Pericardium fibroblast (primary cell): ENCODE measurements around the gene TTLL9. TPM values are rescaled to one million over a fixed set of nuclear protein-coding genes. Genes with fewer than 3 reads are reported as not detected.

Source experiments
- total RNA-seq: library from RNA; depleted of rRNA; stranded (reverse); fragments of >200 nt; gene quantifications from 2 replicates; pipeline ENCODE4 v1.2.3, GENCODE V29; 2015

The TTLL9 gene, protein sequence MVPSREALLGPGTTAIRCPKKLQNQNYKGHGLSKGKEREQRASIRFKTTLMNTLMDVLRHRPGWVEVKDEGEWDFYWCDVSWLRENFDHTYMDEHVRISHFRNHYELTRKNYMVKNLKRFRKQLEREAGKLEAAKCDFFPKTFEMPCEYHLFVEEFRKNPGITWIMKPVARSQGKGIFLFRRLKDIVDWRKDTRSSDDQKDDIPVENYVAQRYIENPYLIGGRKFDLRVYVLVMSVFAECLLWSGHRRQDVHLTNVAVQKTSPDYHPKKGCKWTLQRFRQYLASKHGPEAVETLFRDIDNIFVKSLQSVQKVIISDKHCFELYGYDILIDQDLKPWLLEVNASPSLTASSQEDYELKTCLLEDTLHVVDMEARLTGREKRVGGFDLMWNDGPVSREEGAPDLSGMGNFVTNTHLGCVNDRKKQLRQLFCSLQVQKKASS
- total RNA-seq = not detected in 2 replicates

DNA sequence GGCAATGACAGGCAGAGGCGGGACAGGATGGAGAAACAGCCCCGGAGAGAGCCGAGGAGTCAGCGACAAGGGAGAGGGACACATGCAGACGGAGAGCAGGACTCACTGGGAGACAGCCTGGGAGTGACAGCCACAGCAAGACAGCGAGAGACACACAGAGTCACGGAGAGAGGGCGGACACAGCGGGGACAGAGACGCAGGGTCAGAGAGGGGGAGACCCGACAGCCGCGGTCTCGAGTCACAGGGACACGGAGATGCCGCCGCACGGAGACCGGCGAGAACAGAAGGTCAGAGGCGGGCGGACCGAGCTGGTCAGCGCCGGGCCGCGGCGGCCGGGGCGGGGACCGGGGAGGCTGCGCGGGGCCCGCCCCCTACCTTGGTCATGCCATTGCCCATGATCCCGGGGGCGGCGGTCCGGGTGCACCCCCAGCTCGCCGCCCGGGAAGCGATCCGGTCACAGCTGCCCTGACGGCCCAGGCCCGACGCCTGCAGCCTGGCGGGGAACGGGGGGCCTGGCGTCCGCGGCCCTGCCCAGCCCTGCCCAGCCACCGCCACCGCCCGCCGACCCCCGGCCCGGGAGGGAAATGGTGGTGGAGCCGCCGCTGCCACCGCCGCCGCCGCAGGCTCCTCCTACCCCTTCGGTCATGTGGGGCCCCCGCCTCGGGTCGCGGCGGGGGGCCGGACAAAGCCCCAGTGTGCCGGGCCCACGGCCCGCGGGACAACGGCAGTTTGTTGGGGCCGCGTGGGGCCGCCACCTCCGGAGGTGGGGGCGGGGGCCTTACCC is at the start of gene TTLL9, which contains the start of gene DUSP15:
TTLL9 (plus strand) TSS at position 693 of the 784 bp plus-strand sequence. CDS start 493 bp downstream, outside the sequence.
DUSP15 (minus strand) TSS at position 586 of the 784 bp plus-strand sequence; CDS start at position 396, 190 bp downstream.

DNA sequence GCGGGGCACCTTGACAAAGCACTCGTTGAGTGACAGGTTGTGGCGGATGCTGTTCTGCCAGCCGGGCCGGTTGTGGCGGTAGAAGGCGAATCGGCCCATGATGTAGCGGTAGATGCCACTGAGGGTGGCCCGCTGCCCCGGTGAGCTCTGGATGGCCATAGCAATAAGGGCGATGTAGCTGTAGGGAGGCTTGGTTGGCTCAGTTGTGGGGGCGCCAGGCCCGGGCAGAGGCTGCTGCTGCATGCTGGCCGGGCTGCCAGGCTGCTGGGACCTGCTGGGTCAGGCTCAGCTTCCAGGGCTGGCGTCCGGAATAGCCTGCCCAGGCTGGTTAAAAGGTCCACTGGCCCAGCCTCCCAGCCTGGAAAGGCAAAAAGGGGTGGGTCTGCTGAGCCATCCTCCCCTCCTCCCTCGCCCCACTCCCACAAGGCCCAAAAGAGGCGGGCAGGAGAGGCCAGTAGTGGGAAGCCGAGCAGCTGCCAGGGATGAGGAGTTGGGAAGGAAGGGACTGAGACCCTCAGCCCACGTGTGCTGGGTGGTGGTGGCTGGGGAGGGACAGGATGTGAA is 25.1 kb upstream of the TTLL9 start, which contains the start of gene FOXS1:
FOXS1 (minus strand) TSS at position 305 of the 564 bp plus-strand sequence; CDS start at position 243, 62 bp downstream.

DNA sequence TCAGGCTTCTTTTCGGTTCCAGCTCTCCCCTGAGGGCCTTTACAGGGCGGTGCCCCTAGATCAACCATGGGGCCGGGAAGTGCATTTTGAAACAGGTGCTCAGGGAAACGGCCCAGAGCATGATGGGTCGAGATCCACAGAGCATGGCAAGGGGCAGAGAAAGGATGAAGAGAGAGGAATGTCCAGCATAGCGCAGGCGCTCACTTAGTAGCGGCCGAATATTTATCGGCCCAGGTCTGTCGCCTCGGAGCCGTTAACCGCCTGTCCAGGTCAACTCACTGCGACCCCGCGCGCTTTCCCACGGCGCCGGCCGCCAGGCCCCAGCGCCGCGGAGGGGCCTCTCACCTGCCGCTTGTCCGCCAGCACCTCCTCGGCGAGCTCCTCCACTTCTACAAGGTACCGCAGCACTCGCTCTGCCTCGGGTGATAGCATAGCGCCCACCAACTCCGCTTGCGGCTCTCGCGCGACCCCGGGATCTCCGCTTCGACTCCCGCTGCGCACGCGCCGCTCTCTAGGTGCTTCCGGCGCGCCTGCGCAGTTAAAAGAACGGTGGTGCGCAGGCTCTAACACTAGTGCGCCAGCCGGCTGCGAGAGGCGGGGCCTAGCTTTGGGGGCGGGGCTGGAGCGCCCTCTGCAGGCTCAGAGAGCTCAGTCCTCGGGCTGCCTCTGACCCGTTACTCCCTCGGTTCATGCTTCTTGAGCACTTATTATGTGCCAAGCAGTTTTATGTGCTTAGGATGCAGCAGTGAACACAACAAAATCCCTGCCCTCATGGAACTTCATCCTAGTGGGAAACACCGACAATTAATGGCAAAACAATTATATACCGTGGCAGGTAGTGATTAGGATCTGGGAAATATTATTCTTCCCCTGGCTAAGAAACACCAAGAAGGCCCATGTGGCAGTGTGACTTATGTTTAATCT is 81.4 kb downstream of the TTLL9 start, which contains the start of gene PDRG1:
PDRG1 (minus strand) TSS at position 517 of the 924 bp plus-strand sequence; CDS start at position 432, 85 bp downstream.

DNA sequence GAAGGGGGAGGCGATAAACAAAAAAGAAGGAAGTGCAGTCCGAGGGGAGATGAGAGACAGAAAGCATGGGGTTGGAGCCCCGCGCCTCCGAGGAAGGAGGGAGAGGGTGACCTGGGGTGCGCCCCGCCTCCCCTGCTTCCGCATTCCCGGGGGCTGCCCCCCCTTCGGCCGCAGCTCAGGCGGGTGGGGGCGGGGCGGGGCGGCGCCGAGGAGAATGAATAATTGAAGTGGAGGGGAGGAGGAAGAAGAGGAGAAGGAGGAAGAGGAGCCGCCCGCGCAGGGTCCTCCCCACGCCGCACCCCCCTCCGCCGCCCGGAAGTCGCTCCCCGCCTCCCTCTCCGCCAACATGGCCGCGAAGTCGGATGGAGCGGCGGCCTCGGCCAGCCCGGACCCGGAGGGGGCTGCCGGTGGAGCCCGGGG is 97.4 kb downstream of the TTLL9 start, which contains the start of gene XKR7:
XKR7 (plus strand) TSS at position 322 of the 420 bp plus-strand sequence; CDS start at position 347, 25 bp downstream.

Other genes starting within 250 kb of the TTLL9 start
- gene COX4I2, start 232.7 kb upstream of the TTLL9 start, total RNA-seq = 0.23 TPM in 1 of 2 replicates, not detected in the other
- 50.5 and 86.2 TPM in 2 replicates for gene BCL2L1, start 147.8 kb upstream of the TTLL9 start, total RNA-seq
- gene TPX2, start 131.3 kb upstream of the TTLL9 start, total RNA-seq = 6.3 and 7.5 TPM in 2 replicates
- gene MYLK2, start 51.3 kb upstream of the TTLL9 start, total RNA-seq = not detected in 2 replicates
- gene FOXS1, start 25.0 kb upstream of the TTLL9 start, total RNA-seq = 1.1 TPM in 1 of 2 replicates, not detected in the other
- 0.09 and 0.70 TPM in 2 replicates for gene DUSP15, start 107 bp upstream of the TTLL9 start, total RNA-seq
- gene PDRG1, start 81.4 kb downstream of the TTLL9 start, total RNA-seq = 5.4 and 11.9 TPM in 2 replicates
- gene XKR7, start 97.5 kb downstream of the TTLL9 start, total RNA-seq = not detected in 2 replicates
- gene CCM2L, start 139.8 kb downstream of the TTLL9 start, total RNA-seq = not detected in 2 replicates
- not detected in 2 replicates for gene HCK, start 181.6 kb downstream of the TTLL9 start, total RNA-seq
- 30.5 and 36.3 TPM in 2 replicates for gene TM9SF4, start 239.1 kb downstream of the TTLL9 start, total RNA-seq